Neural cell (in vitro differentiated cells): ENCODE results near the gene DCTD.

ENCODE experiments used
- EP300 ChIP-seq: fragments of 450-650 bp; conservative IDR thresholded peaks from 2 replicates; pipeline ENCODE4 v1.6.1; 2014; ENCODE audit warnings: antibody characterized with exemption, mild to moderate bottlenecking, moderate library complexity; ENCODE audit not compliant: poor library complexity, severe bottlenecking
- EZH2 ChIP-seq: fragments of 200-600, 300-800 bp; shearing (Covaris generic), sonication (generic); IDR thresholded peaks from 2 replicates; pipeline ENCODE4 v1.6.1; 2014; ENCODE audit warnings: antibody characterized with exemption, low read length, borderline replicate concordance, mild to moderate bottlenecking; ENCODE audit not compliant: insufficient read depth, poor library complexity, severe bottlenecking
- MXI1 ChIP-seq: fragments of 450-650 bp; conservative IDR thresholded peaks from 2 replicates; pipeline ENCODE4 v1.6.1; 2014; ENCODE audit warnings: antibody characterized with exemption, mild to moderate bottlenecking; ENCODE audit not compliant: poor library complexity, severe bottlenecking
- POLR2AphosphoS5 ChIP-seq: IDR thresholded peaks from 2 replicates; pipeline ENCODE4 v1.6.1; 2012
- TAF1 ChIP-seq: IDR thresholded peaks from 2 replicates; pipeline ENCODE4 v1.6.1; 2012; ENCODE audit warnings: low read depth
- TF ChIP-seq, protein P1 (sequence below): fragments of 450-650 bp; IDR thresholded peaks from 2 replicates; pipeline ENCODE4 v1.5.1; 2014; ENCODE audit warnings: antibody characterized with exemption, mild to moderate bottlenecking, moderate library complexity; ENCODE audit not compliant: poor library complexity, severe bottlenecking
- TF ChIP-seq, protein P2 (sequence below): IDR thresholded peaks from 2 replicates; pipeline ENCODE4 v1.6.1; 2012; ENCODE audit warnings: borderline replicate concordance

DNA sequence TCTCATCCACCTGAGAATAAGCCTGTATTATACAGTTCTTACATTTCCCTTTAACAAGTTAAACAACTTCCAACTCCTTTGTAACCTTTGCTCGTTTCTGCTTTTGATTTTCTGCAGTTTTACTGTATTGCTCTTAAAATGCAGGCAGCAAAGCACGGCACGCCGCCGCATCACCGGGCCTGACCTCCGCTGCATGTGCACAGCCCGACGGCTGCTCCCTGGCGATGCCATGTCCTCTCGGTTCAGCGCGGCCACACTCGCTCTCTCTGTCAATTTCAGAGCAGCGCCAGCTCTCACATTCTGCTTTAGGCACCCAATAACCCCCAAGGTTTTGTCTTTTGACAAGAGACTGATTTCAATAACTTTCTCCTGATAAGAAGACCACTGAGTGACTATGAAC lies 60.3 kb downstream of the DCTD start:
- TF ChIP-seq, protein P1, sequence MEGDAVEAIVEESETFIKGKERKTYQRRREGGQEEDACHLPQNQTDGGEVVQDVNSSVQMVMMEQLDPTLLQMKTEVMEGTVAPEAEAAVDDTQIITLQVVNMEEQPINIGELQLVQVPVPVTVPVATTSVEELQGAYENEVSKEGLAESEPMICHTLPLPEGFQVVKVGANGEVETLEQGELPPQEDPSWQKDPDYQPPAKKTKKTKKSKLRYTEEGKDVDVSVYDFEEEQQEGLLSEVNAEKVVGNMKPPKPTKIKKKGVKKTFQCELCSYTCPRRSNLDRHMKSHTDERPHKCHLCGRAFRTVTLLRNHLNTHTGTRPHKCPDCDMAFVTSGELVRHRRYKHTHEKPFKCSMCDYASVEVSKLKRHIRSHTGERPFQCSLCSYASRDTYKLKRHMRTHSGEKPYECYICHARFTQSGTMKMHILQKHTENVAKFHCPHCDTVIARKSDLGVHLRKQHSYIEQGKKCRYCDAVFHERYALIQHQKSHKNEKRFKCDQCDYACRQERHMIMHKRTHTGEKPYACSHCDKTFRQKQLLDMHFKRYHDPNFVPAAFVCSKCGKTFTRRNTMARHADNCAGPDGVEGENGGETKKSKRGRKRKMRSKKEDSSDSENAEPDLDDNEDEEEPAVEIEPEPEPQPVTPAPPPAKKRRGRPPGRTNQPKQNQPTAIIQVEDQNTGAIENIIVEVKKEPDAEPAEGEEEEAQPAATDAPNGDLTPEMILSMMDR: no peak
- TF ChIP-seq EZH2: no peak
- TF ChIP-seq POLR2AphosphoS5: no peak
- TF ChIP-seq, protein P2, sequence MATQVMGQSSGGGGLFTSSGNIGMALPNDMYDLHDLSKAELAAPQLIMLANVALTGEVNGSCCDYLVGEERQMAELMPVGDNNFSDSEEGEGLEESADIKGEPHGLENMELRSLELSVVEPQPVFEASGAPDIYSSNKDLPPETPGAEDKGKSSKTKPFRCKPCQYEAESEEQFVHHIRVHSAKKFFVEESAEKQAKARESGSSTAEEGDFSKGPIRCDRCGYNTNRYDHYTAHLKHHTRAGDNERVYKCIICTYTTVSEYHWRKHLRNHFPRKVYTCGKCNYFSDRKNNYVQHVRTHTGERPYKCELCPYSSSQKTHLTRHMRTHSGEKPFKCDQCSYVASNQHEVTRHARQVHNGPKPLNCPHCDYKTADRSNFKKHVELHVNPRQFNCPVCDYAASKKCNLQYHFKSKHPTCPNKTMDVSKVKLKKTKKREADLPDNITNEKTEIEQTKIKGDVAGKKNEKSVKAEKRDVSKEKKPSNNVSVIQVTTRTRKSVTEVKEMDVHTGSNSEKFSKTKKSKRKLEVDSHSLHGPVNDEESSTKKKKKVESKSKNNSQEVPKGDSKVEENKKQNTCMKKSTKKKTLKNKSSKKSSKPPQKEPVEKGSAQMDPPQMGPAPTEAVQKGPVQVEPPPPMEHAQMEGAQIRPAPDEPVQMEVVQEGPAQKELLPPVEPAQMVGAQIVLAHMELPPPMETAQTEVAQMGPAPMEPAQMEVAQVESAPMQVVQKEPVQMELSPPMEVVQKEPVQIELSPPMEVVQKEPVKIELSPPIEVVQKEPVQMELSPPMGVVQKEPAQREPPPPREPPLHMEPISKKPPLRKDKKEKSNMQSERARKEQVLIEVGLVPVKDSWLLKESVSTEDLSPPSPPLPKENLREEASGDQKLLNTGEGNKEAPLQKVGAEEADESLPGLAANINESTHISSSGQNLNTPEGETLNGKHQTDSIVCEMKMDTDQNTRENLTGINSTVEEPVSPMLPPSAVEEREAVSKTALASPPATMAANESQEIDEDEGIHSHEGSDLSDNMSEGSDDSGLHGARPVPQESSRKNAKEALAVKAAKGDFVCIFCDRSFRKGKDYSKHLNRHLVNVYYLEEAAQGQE: no peak
- TF ChIP-seq MXI1: no peak
- TF ChIP-seq EP300: no peak
- no peak for TF ChIP-seq TAF1
